Trophoblast cell (in vitro differentiated cells and primary cell): ENCODE results near the gene SYTL1.

Experiments used
- DNase-seq, 2 donors: peaks; one replicate each; pipeline ENCODE4 v3.0.0-alpha.2; 2016
- H2AFZ ChIP-seq: 2 replicates; pipeline ENCODE4 v1.6.1; 2013; ENCODE audit warnings: low read length, moderate library complexity, mild to moderate bottlenecking; ENCODE audit not compliant: insufficient read depth, poor library complexity
- H2AK5ac ChIP-seq: 2 replicates; pipeline ENCODE4 v1.6.1; 2013; ENCODE audit warnings: mild to moderate bottlenecking, low read length
- H2BK120ac ChIP-seq: 2 replicates; pipeline ENCODE4 v1.6.1; 2013; ENCODE audit warnings: low read length, mild to moderate bottlenecking, moderate library complexity; ENCODE audit not compliant: insufficient read depth, poor library complexity
- H2BK12ac ChIP-seq: 2 replicates; pipeline ENCODE4 v1.6.1; 2013; ENCODE audit warnings: mild to moderate bottlenecking, low read length, moderate library complexity
- H2BK5ac ChIP-seq: 2 replicates; pipeline ENCODE4 v1.6.1; 2013; ENCODE audit warnings: low read length, low read depth, moderate library complexity, mild to moderate bottlenecking; ENCODE audit not compliant: poor library complexity
- H3K14ac ChIP-seq: 2 replicates; pipeline ENCODE4 v1.6.1; 2013; ENCODE audit warnings: mild to moderate bottlenecking, low read length
- H3K18ac ChIP-seq: 2 replicates; pipeline ENCODE4 v1.6.1; 2013; ENCODE audit warnings: mild to moderate bottlenecking, low read length
- H3K23ac ChIP-seq: 2 replicates; pipeline ENCODE4 v1.6.1; 2013; ENCODE audit warnings: low read length
- H3K27ac ChIP-seq: 2 replicates; pipeline ENCODE4 v1.5.1; 2013; ENCODE audit warnings: low read depth, mild to moderate bottlenecking, inconsistent platforms, low read length, moderate library complexity
- H3K27me3 ChIP-seq: 2 replicates; pipeline ENCODE4 v1.6.1; 2013; ENCODE audit warnings: inconsistent platforms, mild to moderate bottlenecking, low read length, moderate library complexity; ENCODE audit not compliant: insufficient read depth
- H3K36me3 ChIP-seq, 2 experiments: 1 replicate in 1 of 2; 2 replicates in 1 of 2; pipeline ENCODE4 v1.6.1; 2013; ENCODE audit warnings: low read length in 2 of 2, mild to moderate bottlenecking in 2 of 2, moderate library complexity in 1 of 2; ENCODE audit not compliant: insufficient read depth in 2 of 2, control insufficient read depth in 1 of 2
- H3K4ac ChIP-seq: 2 replicates; pipeline ENCODE4 v1.6.1; 2013; ENCODE audit warnings: low read depth, mild to moderate bottlenecking, low read length, moderate library complexity
- H3K4me1 ChIP-seq, 2 experiments: 1 replicate in 1 of 2; 2 replicates in 1 of 2; pipeline ENCODE4 v1.6.1; 2013; ENCODE audit warnings: low read length in 2 of 2, mild to moderate bottlenecking in 2 of 2, moderate library complexity in 1 of 2; ENCODE audit not compliant: insufficient read depth in 2 of 2, control insufficient read depth in 1 of 2
- H3K4me2 ChIP-seq: 2 replicates; pipeline ENCODE4 v1.6.1; 2013; ENCODE audit warnings: inconsistent platforms, mild to moderate bottlenecking, low read length, moderate library complexity
- H3K4me3 ChIP-seq: 2 replicates; pipeline ENCODE4 v1.5.1; 2013; ENCODE audit warnings: mild to moderate bottlenecking, low read depth, low read length, inconsistent platforms
- H3K79me1 ChIP-seq: one replicate; pipeline ENCODE4 v1.6.1; 2013; ENCODE audit warnings: low read length
- H3K79me2 ChIP-seq: 2 replicates; pipeline ENCODE4 v1.6.1; 2013; ENCODE audit warnings: low read length, mild to moderate bottlenecking; ENCODE audit not compliant: control insufficient read depth, insufficient read depth, poor library complexity
- H3K9ac ChIP-seq: 2 replicates; pipeline ENCODE4 v1.6.1; 2013; ENCODE audit warnings: mild to moderate bottlenecking, low read length
- H3K9me3 ChIP-seq: 2 replicates; pipeline ENCODE4 v1.6.1; 2013; ENCODE audit warnings: low read depth, mild to moderate bottlenecking, control low read depth, inconsistent platforms, low read length; ENCODE audit not compliant: insufficient read depth
- H4K12ac ChIP-seq: 2 replicates; pipeline ENCODE4 v1.6.1; 2013; ENCODE audit warnings: low read depth, mild to moderate bottlenecking, low read length, moderate library complexity
- H4K8ac ChIP-seq: 2 replicates; pipeline ENCODE4 v1.6.1; 2013; ENCODE audit warnings: low read depth, mild to moderate bottlenecking, low read length, moderate library complexity
- H4K91ac ChIP-seq: one replicate; pipeline ENCODE4 v1.6.1; 2013; ENCODE audit warnings: low read depth, mild to moderate bottlenecking, low read length, moderate library complexity
- WGBS: extraction: QIAGEN DNeasy Blood & Tissue Kit; methylation state at CpG from one replicate; pipeline ENCODE4 v1.1.7; 2013; ENCODE audit warnings: missing lambda C conversion rate; ENCODE audit not compliant: insufficient read length, insufficient coverage; ENCODE audit errors: extremely low coverage; 5-methylcytosine and 5-hydroxymethylcytosine counted together

The SYTL1 gene

DNA sequence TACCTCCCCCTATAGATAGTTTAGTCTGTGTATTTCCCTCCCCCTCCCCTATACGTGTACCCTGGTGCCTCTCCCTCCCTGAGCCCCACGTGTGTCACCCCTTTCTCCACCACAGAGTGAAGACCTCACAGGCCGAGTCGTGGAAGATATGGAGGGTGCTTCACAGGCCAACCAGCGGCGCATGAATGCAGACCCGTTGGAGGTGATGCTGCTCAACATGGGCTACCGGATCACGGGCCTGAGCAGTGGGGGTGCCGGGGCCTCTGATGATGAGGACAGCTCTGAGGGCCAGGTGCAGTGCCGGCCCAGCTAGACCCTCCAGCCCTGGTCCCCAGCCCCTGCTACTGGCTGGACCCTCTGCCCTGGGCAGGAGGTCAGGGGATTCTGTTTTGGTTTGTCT lies 35.8 kb upstream of the SYTL1 start:
- H2BK5ac ChIP-seq, result no peak overlapping the region
- no peak overlapping the region for H3K18ac ChIP-seq
- H3K4me1 ChIP-seq, result peaks cover 0 to 2% of the 10 kb centered on the region in 2 experiments
- H3K23ac ChIP-seq, result no peak overlapping the region
- no peaks in the 10 kb centered on the region for H3K79me1 ChIP-seq
- H3K79me2 ChIP-seq, result no peaks in the 10 kb centered on the region
- no peak overlapping the region for H4K12ac ChIP-seq
- no peak for DNase-seq
- no peak overlapping the region for H4K8ac ChIP-seq
- H3K9me3 ChIP-seq, result peaks cover 2% of the 10 kb centered on the region
- H3K27ac ChIP-seq, result no peak overlapping the region
- H4K91ac ChIP-seq, result no peak overlapping the region
- no peak overlapping the region for H3K14ac ChIP-seq
- H3K4me2 ChIP-seq, result no peak overlapping the region
- H3K4ac ChIP-seq, result no peak overlapping the region
- H3K4me3 ChIP-seq, result no peak overlapping the region
- WGBS, result no CpG with 5 or more reads among the region's 11 CpGs
- H2AK5ac ChIP-seq, result no peak overlapping the region
- no peaks in the 10 kb centered on the region for H3K27me3 ChIP-seq
- no peak overlapping the region for H2BK12ac ChIP-seq
- H3K36me3 ChIP-seq, result no peaks in the 10 kb centered on the region
- H2AFZ ChIP-seq, result no peak overlapping the region
- no peak overlapping the region for H3K9ac ChIP-seq
- H2BK120ac ChIP-seq, result no peak overlapping the region

GRCh38 chr1:27306892-27307761 lies 34.7 kb upstream of the SYTL1 start:
- no peaks in the 10 kb centered on the region for H3K79me2 ChIP-seq
- H3K4me1 ChIP-seq, result no peaks in the 10 kb centered on the region
- no peak for DNase-seq
- no peak overlapping the region for H3K4me3 ChIP-seq
- no peak overlapping the region for H2BK12ac ChIP-seq
- H4K91ac ChIP-seq, result no peak overlapping the region
- no peaks in the 10 kb centered on the region for H3K79me1 ChIP-seq
- no CpG with 5 or more reads among the region's 11 CpGs for WGBS
- no peaks in the 10 kb centered on the region for H3K36me3 ChIP-seq
- H3K4ac ChIP-seq, result no peak overlapping the region
- H3K4me2 ChIP-seq, result no peak overlapping the region
- no peak overlapping the region for H2AFZ ChIP-seq
- no peak overlapping the region for H3K9ac ChIP-seq
- no peak overlapping the region for H2BK5ac ChIP-seq
- no peak overlapping the region for H2BK120ac ChIP-seq
- no peak overlapping the region for H4K8ac ChIP-seq
- no peak overlapping the region for H2AK5ac ChIP-seq
- H3K23ac ChIP-seq, result no peak overlapping the region
- H3K27me3 ChIP-seq, result no peaks in the 10 kb centered on the region
- H3K27ac ChIP-seq, result no peak overlapping the region
- H3K9me3 ChIP-seq, result peaks cover 2% of the 10 kb centered on the region
- no peak overlapping the region for H3K18ac ChIP-seq
- no peak overlapping the region for H3K14ac ChIP-seq
- no peak overlapping the region for H4K12ac ChIP-seq

- no peak for DNase-seq
- H3K27ac ChIP-seq, result no peak overlapping the region
- H3K4me3 ChIP-seq, result no peak overlapping the region
- peak overlapping the region; percentile 45 for H3K9ac ChIP-seq
- H3K4me1 ChIP-seq, result no peaks in the 10 kb centered on the region
- no peak overlapping the region for H4K91ac ChIP-seq
- no peaks in the 10 kb centered on the region for H3K79me2 ChIP-seq
- H3K36me3 ChIP-seq, result no peaks in the 10 kb centered on the region
- no peak overlapping the region for H3K4ac ChIP-seq
- H2AFZ ChIP-seq, result no peak overlapping the region
- no CpG with 5 or more reads among the region's 6 CpGs for WGBS
- no peak overlapping the region for H2BK12ac ChIP-seq
- no peak overlapping the region for H4K12ac ChIP-seq
- H3K79me1 ChIP-seq, result no peaks in the 10 kb centered on the region
- no peak overlapping the region for H3K23ac ChIP-seq
- peaks cover 2% of the 10 kb centered on the region for H3K9me3 ChIP-seq
- H3K14ac ChIP-seq, result no peak overlapping the region
- H3K4me2 ChIP-seq, result no peak overlapping the region
- no peaks in the 10 kb centered on the region for H3K27me3 ChIP-seq
- H2AK5ac ChIP-seq, result no peak overlapping the region
- H2BK120ac ChIP-seq, result no peak overlapping the region
- no peak overlapping the region for H3K18ac ChIP-seq
- H4K8ac ChIP-seq, result no peak overlapping the region
- no peak overlapping the region for H2BK5ac ChIP-seq
Observed at GRCh38 chr1:27307874-27308598, 33.8 kb upstream of the SYTL1 start.

- H3K9me3 ChIP-seq, result no peaks in the 10 kb centered on the region
- H4K91ac ChIP-seq, result no peak overlapping the region
- no peak overlapping the region for H3K4me2 ChIP-seq
- H3K79me2 ChIP-seq, result no peaks in the 10 kb centered on the region
- no CpG with 5 or more reads among the region's 3 CpGs for WGBS
- no peak overlapping the region for H3K4ac ChIP-seq
- H4K12ac ChIP-seq, result no peak overlapping the region
- no peak overlapping the region for H2BK12ac ChIP-seq
- H3K79me1 ChIP-seq, result no peaks in the 10 kb centered on the region
- H2BK120ac ChIP-seq, result no peak overlapping the region
- no peak overlapping the region for H3K18ac ChIP-seq
- no peak for DNase-seq
- H3K27ac ChIP-seq, result no peak overlapping the region
- no peaks in the 10 kb centered on the region for H3K27me3 ChIP-seq
- no peak overlapping the region for H3K14ac ChIP-seq
- no peaks in the 10 kb centered on the region for H3K4me1 ChIP-seq
- no peak overlapping the region for H3K9ac ChIP-seq
- H2AFZ ChIP-seq, result no peak overlapping the region
- H2AK5ac ChIP-seq, result no peak overlapping the region
- no peak overlapping the region for H2BK5ac ChIP-seq
- H3K23ac ChIP-seq, result no peak overlapping the region
- H3K36me3 ChIP-seq, result no peaks in the 10 kb centered on the region
- no peak overlapping the region for H4K8ac ChIP-seq
- no peak overlapping the region for H3K4me3 ChIP-seq
Observed at GRCh38 chr1:27314169-27314568, 27.7 kb upstream of the SYTL1 start.
